UCSD-AML1 (cell line): ENCODE data around the gene UBR4.

Experiments
- DNase-seq: peaks from one replicate; lab custom pipeline; 2025; ENCODE audit not compliant: unreplicated experiment; lab: John Stamatoyannopoulos, UW

UBR4 gene

DNA sequence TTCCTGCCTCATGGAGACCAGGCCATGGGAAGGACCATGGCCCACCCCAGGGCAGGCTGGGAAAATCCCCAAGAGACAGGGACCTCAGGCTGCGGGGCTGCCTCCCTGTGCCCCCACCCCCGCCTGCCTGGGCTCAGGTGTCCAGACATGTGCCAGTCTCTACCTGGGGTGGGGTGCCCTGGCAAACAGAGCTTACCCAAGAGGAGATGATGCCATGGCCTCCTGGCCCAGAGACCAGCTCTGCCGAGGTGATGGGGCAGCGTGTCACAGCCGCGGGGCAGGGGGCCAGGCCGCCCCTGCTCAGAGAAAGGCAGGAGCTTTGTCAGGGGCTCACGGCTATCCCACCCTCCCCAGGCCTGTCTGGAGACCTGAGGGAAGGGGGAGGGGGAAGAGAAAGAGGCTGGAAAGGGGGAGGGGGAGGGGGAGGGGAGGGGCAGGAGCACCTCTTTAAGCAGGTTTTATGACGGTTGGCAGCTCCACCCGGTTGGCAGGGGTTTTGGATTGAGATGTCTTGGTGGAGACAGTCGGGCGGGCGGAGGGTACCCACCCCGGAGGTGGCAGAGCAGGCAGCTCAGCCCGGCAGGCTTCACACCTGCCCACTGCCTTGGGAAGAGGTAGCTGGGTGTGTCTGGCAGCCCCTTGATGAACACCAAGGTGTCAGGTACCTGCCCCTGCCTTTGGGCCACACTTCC lies 152.1 kb downstream of the UBR4 start:
- DNase-seq: no peak

DNA sequence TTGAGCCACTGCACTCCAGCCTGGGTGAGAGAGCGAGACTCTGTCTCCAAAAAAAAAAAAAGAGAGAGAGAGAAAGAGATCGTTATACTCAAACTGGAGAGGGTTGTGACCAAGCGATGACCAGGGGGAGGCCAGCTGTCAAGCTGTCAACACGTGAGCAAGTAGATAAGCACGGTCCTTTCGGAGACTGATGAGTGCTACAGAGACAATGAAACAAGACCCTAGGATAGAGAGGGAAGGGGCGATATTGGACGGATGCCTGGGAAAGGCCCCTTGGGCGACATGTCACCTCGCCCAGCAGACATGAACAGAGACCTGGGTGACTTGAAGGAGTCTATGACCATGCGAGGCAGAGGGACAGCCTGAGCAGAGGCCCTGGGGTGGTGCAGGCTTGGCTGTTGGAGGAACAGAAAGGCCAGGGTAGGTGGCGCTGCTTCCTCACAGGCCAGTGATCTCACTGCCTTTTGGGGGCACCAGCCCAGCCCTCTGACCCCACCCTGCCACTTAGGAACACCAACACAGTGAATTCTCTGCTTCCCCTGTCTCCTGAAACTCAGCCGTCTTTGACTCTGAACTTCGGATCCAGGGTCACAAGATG lies 152.8 kb downstream of the UBR4 start:
- DNase-seq: no peak

DNA sequence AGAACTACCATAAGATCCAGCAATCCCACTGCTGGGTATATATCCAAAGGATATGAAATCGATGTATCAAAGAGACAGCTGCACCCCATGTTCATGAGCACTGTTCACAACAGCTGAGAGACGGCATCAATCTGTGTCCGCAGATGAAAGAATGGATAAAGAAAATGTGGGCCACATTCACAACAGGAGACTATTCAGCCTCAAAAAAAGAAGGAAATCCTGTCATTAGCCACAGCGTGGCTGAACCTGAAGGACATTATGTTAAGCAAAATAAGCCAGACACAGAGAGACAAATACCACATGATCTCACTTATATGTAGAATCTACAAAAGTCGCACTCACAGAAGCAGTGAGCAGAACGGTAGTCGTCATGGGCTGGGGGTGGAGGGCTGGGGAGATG lies 154.4 kb downstream of the UBR4 start:
- DNase-seq: no peak

DNA sequence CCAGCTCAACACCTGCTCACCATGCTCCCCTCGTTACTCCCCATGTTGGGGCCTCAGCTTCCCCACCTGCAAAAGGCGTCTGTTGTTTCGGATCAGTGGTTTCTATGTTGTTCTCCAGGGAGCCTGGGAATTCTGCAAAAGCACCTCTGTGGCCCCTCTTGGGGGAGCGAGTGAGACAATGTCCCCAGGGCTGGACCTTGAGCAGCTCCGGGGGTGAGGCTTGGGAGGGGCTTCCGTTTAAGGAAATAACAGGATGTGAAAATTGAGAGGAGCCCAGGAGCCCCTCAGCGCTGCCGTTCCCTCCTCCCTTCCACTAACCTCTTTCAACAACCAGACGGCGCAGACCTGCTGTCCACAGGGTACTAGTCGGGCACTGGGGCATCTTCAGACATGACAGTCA lies 155.1 kb downstream of the UBR4 start:
- DNase-seq: no peak

DNA sequence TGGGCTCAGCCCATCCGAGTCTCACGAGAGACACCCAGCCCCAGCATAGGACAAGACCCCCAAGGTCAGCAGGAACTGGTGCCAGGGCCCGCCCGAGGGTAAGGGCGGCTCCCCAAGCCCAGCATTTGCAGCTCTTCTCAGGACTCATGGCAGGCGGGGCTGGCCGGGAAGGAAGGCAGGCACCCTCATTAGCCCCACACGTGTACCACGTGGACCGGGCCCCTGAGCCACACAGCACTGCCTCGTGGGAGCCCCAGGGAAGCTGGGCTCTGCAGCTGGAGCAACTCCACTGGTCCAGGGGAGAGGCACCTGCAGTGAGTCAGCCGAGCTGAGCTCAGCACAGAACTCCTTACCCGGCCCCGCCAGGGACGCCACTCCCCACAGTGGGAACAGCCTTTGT lies 155.8 kb downstream of the UBR4 start:
- DNase-seq: no peak

DNA sequence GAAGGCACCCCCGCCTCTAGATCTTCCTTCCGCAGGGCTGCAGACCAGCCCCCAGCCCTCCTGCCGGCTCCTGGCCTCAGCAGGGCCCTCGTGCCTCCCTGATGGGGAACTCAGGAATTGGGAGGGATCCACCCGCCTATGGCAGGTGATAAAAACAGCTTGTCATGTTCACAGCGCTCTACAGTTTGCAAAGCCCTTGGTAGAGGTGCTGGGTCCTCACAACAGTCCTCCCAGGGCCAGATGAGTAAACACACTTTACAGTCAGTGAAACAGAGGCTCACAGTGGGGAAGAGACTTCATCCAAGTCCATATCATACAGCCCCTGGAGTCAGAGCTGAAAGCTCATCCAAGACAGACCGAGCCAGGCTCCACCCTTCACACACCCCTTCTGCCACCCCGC lies 156.6 kb downstream of the UBR4 start:
- DNase-seq: no peak

DNA sequence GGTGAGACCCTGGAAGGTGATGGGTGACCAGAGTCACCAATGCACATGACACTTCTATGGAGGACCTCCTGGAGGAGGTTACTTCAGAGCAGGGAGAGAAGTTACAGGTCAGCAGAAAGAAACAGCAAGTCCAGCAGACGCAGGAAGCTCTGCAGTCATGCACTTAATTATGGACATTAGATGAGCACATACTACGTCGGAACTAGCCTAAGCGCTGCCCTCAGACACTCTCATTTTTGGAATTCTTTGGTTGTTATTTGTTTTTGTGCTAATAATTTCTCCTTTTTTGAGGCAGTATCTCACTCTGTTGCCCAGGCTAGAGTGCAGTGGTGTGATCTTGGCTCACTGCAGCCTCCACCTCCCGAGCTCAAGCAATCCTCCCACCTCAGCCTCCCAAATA lies 160.3 kb downstream of the UBR4 start:
- no peak for DNase-seq

DNA sequence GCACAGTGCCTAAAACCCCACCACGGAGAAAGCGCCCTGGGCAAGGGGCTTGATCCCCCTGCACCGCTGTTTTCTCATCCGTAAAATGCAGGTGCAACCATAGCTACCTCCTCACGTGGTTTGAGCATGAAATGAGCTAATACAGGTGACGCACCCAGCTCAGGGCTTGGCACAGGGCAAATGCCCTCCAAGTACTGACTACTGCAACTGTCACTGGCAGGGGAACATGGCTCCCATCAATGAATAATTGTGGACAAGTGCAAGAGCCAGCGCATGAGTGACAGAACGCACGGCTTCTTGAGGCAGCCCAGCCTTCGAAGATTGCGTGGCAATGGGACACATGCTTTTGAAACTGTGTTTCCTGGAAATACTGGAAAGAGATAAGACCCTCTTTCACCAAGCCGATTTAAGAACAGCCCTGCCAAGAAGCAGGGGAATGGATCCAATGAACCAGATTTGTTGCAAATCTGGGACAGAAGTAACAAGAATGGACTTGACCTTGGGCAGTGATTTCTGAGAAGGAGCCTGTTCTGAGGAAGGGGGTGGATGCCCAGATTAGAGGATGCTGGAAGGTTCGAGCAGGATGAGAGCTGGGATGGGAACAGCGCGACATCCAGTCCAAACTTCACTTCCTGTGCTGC lies 160.8 kb downstream of the UBR4 start:
- DNase-seq: no peak

DNA sequence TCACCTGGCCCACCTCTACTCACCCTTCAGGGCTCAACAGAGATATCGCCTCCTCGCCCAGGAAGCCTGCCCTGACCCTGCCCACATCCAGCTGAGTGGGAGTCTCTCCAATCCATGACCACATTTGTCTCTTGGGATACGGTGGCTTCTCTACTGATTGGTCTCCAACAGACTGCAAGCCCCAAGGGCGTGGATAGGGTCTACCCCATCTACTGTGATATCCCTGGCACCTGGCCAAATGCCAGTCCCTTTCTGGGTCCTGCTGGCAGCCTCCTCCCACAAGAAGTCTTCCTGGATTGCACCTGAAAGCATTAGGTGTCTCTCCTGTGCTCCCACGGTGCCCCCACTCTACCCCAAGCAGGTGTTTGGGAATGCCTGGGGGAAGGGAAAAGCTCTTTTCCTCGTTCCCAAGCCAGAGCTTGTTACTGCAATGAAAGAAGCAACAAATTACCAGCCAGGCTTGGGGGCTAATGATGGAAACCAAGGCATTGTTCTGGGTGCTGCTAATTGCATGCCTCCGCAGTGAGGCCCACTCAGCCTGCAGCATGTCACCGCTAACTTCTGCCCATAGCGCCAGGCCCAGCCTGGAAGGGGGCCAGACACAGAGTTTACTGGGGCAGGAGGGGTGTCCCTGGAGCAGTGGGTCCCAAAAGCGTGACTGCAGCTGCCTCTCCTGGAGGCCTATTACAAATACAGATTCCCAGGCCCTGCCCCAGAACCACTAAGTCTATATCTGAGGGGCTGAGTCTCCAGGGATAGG lies 162.9 kb downstream of the UBR4 start:
- no peak for DNase-seq

DNA sequence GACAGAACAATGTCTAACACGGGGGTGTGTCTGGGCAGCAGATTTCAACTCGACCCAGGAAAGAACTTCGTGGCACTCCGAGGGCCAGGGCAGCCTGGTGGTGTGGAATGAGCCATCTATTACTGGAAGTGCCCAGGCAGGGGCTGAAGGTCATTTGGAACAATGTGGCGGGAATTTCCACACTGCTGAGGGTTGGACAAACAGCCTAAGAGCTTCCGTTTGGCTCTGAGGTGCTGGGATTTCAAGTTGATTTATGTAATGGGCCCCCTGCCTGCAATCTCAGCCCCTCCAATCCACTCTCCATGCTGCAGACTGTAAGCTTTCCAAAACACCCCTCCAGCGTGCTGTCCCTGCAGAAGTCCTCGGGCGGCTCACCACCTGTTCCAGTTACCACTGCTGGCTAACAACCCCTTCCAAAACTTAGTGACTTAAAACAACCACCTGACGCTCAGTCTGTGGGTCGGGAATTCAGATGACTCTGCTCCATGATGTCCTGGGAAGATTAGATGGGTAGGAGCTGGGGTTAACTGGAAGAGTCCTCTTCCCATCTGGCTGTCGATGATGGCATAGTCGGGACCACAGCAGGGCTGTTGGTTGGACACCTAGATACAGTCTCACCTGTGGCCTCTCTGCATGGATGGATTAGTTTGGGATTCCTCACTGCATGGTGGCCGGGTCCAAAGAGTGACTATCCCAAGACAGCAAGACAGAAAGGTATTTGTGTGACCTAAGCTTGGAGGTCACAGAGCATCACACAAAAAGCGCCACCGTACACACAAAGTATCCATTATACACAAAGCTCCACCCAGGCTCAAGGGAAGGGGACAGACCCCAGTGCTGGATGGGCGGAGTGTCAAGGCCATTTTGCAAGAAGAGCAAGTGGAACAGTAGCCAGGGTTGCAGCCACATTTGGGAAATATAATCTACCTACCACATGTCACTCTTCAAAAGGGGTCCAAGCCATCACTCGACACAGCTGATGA lies 163.9 kb downstream of the UBR4 start:
- no peak for DNase-seq

DNA sequence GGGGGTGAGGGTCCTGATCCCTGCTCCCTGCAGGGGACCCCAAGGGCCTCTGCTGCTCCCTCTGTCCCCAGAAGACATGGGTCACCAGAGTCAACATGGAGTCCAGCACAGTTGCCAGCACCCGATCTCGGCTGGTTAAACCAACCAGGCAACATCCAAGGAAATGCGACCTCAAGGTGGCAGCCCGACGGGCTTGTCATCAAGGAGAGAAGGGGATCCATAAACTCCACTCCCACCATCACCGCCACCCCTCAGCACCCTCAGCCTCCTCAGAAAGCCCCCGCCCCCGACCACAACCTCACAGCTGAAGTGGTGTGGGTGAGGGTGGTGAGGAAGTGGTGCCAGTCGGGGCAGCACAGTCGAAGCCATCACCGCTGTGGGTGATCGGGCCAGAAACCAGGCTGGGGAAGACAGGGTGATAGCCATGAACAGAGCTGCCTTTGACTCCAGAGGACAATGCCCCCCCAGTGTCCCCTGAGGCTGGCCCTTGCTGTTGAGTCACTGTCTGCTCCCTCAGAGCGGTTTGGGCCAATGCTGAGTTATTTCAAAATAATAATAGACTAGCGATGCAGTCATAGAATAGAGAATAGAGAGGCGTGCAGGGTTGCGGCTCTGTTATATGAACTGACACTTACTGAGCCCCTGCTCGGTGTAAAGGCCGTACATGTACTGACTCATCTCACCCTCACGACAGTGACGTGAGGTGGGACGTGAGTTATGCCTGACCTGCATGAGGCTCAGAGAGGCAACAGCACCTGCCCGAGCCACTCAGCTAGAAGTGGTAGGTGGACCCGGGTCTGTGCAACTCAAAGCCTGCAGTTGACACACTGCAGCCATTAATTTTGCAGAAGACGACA lies 164.9 kb downstream of the UBR4 start:
- DNase-seq: no peak

DNA sequence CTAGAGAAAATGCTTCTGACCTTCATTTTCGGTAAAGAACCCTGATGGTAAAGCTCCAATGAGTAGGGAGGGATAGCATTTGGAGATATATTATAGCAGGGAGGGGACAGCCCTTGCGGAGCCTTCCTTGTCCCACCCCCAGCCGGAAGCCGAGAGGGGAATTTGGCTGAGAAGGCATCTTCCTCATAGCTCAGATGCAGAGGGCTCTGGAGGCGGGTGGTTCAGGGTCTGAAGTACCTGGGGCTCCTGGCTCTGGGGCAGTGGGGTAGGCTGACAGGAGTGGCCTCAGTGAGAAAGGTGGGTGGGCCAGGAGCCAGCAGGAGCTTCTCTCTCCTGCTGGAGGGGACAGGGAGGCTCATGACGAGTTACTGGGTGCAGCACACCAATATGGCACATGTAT lies 165.6 kb downstream of the UBR4 start:
- DNase-seq: no peak

DNA sequence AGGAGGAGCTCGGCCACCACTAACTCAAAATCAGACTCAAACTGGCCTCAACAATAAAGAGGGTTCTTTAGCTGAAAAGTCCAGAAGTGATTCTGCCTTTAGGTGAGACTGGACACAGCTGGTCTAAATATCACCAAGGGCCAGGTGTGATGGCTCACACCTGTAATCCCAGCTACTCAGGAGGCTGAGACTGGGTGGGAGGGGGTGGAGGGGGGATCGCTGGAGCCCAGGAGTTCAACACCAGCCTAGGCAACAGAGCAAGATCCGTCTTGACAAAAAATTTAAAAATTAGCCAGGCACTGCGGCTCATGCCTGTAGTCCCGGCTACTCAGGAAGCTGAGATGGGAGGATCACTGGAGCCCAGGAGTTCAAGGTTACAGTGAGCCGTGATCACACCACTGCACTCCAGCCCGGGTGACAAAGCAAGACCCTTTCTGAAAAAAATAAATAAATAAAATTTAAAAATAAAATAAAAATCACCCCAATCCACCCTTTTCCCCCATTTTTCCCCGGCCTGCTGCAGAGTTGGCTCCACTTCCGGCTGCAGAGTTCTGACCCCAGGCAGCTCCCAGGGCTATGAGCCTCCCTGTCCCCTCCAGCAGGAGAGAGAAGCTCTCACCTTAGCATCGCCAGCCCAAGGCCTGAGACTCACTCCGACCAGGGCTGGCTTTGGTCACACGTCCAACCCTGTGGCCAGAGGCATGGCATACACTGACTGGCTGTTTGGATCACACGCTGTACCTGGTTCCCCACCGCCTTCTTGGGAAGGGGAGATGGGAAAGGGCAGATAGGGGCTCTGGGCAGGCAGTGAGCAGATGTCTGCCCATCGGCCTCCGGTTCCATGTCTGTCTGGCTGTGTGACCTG lies 166.3 kb downstream of the UBR4 start:
- no peak for DNase-seq

DNA sequence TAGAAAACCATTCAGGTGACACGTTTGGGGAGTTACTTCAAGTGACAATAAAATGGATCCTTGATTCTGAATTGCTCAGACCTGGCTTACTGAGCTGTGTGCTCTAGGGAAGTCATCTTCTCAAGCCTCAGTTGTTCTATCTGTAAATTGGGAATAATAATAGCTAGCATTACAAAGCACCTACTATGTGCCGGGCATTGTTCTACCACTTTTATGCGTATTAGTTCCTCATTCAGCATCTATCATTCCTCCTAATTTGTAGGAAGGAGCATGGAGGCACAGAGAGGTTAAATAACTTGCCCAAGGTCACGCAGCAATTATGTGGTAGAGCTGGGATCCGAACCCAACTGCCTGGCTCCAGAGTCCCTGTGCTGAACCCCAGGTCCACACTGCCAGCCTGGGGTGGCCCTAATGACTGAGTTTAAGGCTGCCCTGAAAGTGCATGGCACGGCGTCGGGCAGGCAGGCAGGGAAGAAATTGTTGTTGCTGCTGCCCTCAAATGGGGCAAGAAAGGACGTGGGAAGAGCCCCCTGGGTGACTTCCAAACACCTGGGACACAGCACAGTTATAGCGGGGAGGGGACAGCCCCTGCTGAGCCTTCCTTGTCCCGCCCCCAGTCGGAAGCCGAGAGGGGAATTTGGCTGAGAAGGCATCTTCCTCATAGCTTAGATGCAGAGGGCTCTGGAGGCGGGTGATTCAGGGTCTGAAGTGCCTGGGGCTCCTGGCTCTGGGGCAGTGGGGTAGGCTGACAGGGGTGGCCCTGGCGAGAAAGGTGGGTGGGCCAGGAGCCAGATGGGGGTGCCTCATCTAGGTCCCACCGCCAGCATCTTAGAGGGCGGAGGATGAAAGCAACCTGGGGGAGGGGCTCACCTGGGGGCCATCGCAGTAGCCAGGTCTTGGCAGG lies 167.1 kb downstream of the UBR4 start:
- no peak for DNase-seq

DNA sequence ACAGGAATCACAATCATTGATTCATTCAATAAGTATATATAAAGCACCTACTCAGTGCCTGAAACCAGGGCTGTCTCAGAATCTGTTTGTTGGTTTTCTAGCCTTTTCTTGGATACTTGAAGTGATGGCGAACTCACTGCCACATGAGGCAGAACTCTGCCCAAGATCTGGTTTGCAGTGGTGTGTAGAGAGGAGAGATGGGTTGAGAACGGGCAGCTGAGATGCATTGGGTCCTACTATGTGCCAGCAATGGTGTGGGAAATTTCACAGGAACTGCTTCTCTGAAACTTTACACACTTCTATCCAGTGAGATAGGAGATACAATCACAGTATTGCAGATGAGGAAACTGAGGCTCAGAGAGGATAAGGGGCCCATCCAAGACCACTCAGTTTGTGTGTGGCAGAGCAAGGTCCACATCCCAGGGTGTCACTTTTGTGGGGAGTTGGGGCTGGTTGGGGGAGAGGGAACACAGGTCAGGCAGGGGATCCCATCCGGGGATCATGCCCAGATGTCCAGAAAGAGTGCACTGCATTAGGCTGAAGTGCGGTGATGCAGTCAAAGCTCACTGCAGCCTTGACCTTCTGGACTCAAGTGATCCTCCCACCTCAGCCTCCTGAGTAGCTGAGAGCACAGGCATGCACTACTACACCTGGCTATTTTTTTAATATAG lies 169.9 kb downstream of the UBR4 start:
- no peak for DNase-seq

DNA sequence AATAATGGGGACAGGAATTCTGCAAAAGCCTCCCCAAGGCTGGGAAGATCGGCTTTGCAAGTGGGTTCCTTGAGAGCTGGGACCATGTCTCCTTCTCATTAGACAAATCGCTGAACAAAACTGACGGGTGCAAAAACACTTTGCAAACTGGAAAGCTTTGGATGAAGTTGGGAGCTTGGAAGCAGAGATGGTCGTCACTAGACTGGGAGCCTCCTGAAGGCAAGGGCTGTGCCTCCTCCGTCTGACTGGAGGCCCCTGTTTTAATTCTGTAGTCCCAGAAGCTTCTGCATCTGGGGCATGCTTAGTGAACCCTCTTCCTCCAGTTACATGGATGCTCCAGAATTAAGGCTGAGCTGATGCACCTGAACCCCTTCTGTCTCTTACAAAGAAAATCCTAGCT lies 171.3 kb downstream of the UBR4 start:
- DNase-seq: no peak

DNA sequence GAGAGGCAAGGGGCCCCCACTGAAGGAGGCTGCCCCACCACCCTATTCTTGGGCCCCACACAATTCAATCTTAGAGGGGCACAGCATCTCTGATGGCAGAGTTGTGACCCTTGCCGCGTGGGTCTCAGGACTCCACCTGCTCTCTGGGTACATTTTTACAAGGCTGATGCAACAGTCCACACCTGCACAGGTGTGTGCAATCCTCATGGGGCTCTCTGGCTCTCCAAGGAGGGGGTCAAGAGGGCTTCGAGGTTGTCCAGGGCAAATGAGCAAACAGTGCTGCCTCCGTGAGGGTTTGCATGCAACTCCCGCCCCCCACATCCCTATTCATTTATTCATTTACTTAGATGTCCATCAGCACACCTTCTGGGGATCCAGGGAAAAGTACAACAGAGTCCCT lies 172.0 kb downstream of the UBR4 start:
- DNase-seq: no peak
